ENCODE data around the gene MX1.

DNA sequence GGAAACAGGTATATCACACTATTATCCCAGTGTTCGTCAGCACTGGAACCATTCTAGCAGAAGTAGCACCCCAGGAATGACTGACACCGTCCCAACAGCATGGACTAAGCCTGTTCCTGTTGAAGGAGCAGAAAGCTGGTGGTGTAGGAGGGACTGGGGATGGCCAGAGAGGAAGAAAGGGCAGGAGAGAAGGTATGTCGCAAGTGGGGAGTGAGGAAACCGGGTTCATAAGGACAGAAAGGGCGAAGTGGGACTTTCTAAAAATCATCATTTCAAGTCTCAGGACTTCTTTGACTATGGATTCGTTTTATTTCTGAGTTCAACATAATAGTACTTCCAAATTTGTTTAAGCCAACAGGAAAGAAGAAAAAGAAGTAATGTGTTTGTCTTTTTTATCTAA lies 19.7 kb upstream of the MX1 start:
- no peak for TF ChIP-seq POLR2A (IDR thresholded peaks at IDR 0.05)
- TF ChIP-seq, protein P1, sequence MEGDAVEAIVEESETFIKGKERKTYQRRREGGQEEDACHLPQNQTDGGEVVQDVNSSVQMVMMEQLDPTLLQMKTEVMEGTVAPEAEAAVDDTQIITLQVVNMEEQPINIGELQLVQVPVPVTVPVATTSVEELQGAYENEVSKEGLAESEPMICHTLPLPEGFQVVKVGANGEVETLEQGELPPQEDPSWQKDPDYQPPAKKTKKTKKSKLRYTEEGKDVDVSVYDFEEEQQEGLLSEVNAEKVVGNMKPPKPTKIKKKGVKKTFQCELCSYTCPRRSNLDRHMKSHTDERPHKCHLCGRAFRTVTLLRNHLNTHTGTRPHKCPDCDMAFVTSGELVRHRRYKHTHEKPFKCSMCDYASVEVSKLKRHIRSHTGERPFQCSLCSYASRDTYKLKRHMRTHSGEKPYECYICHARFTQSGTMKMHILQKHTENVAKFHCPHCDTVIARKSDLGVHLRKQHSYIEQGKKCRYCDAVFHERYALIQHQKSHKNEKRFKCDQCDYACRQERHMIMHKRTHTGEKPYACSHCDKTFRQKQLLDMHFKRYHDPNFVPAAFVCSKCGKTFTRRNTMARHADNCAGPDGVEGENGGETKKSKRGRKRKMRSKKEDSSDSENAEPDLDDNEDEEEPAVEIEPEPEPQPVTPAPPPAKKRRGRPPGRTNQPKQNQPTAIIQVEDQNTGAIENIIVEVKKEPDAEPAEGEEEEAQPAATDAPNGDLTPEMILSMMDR (IDR thresholded peaks at IDR 0.05), result no peak
- no peak for TF ChIP-seq POLR2AphosphoS5 (IDR thresholded peaks at IDR 0.05; ENCODE audit: insufficient read depth in 1 of 2, low read depth in 1 of 2)
